CD14-positive monocyte (primary cell): ENCODE results near the gene FAF1. TPM values are rescaled to one million over a fixed set of nuclear protein-coding genes. Genes with fewer than 3 reads are reported as not detected.
A peak's percentile ranks its signal among the peaks of the same experiment; 100 is the strongest.

Experiments used
- DNase-seq, 3 donors: peaks; one replicate each; pipeline ENCODE4 v3.0.0-alpha.2; 2011 to 2022
- H2AFZ ChIP-seq: 2 replicates; pipeline ENCODE4 v1.6.0; 2012; ENCODE audit warnings: mild to moderate bottlenecking, low read depth, low read length, inconsistent platforms; ENCODE audit not compliant: insufficient read depth, poor library complexity, severe bottlenecking
- H3K27ac ChIP-seq, 2 donors: 1 replicate in 1 of 2; 2 replicates in 1 of 2; pipeline ENCODE4 v1.5.1; 2012 to 2013; ENCODE audit warnings: low read length in 2 of 2, control low read depth in 1 of 2, inconsistent platforms in 1 of 2, low read depth in 1 of 2, mild to moderate bottlenecking in 1 of 2
- H3K27me3 ChIP-seq, 2 donors: one replicate each; pipeline versions ENCODE4 v1.6.0 to v1.6.1; 2011 to 2013; ENCODE audit warnings: low read length in 2 of 2; ENCODE audit not compliant: control insufficient read depth in 2 of 2, insufficient read depth in 2 of 2
- H3K36me3 ChIP-seq, 2 donors: replicated peaks in 1 of 2; 1 replicate in 1 of 2; 2 replicates in 1 of 2; pipeline versions ENCODE4 v1.5.1 to v1.6.1; 2012 to 2013; ENCODE audit warnings: low read length in 2 of 2, control low read depth in 1 of 2, inconsistent platforms in 1 of 2, mild to moderate bottlenecking in 1 of 2; ENCODE audit not compliant: insufficient read depth in 2 of 2, control insufficient read depth in 1 of 2
- H3K4me1 ChIP-seq, 2 donors: 1 replicate in 1 of 2; 2 replicates in 1 of 2; pipeline versions ENCODE4 v1.5.1 to v1.6.1; 2012 to 2013; ENCODE audit warnings: low read length in 2 of 2, control low read depth in 1 of 2, inconsistent platforms in 1 of 2, mild to moderate bottlenecking in 1 of 2, moderate library complexity in 1 of 2; ENCODE audit not compliant: insufficient read depth in 2 of 2, control insufficient read depth in 1 of 2
- H3K4me2 ChIP-seq: replicated peaks from 2 replicates; pipeline ENCODE3; 2012; ENCODE audit warnings: low read length, moderate library complexity, mild to moderate bottlenecking; ENCODE audit not compliant: poor library complexity, severe bottlenecking; ENCODE audit errors: extremely low read depth
- H3K4me3 ChIP-seq, 3 experiments: fragments of 200-600 bp in 1 of 3; sonication (generic) in 1 of 3; replicated peaks in 1 of 3; 1 replicate in 2 of 3; 2 replicates in 1 of 3; pipeline ENCODE4 v1.5.1; 2011 to 2013; ENCODE audit warnings: low read length in 3 of 3, mild to moderate bottlenecking in 3 of 3, control low read depth in 2 of 3, low read depth in 2 of 3, inconsistent platforms in 1 of 3, moderate library complexity in 1 of 3
- H3K79me2 ChIP-seq: 2 replicates; pipeline ENCODE4 v1.6.0; 2012; ENCODE audit warnings: mild to moderate bottlenecking, control low read depth, inconsistent platforms, low read length, moderate library complexity; ENCODE audit not compliant: insufficient read depth
- H3K9ac ChIP-seq: 2 replicates; pipeline ENCODE4 v1.6.0; 2017; ENCODE audit warnings: low read length, mild to moderate bottlenecking; ENCODE audit not compliant: insufficient read depth, poor library complexity, severe bottlenecking
- H3K9me3 ChIP-seq, 2 donors: replicated peaks in 1 of 2; 1 replicate in 1 of 2; 2 replicates in 1 of 2; pipeline versions ENCODE4 v1.5.1 to v1.6.1; 2012 to 2013; ENCODE audit warnings: low read length in 2 of 2, control low read depth in 1 of 2; ENCODE audit not compliant: control insufficient read depth in 1 of 2, insufficient read depth in 1 of 2
- H4K20me1 ChIP-seq: 2 replicates; pipeline ENCODE4 v1.6.0; 2012; ENCODE audit warnings: mild to moderate bottlenecking, low read length, control low read depth, moderate library complexity; ENCODE audit not compliant: insufficient read depth
- H3K27ac Mint-ChIP-seq, 7 donors: one replicate each; pipeline ENCODE4 v1.8.0; 2020; ENCODE audit warnings: mild to moderate bottlenecking in 7 of 7, mixed read lengths in 7 of 7, moderate library complexity in 6 of 7, inconsistent platforms in 2 of 7
- H3K27me3 Mint-ChIP-seq, 3 donors: one replicate each; pipeline ENCODE4 v1.8.0; 2021 to 2022; ENCODE audit warnings: low read depth in 3 of 3, mild to moderate bottlenecking in 3 of 3, mixed read lengths in 3 of 3, moderate library complexity in 3 of 3, inconsistent platforms in 1 of 3
- H3K36me3 Mint-ChIP-seq, 2 donors: one replicate each; pipeline ENCODE4 v1.8.0; 2020; ENCODE audit warnings: mixed read lengths in 2 of 2, inconsistent platforms in 1 of 2, mild to moderate bottlenecking in 1 of 2
- H3K4me1 Mint-ChIP-seq: one replicate; pipeline ENCODE4 v1.8.0; 2020; ENCODE audit warnings: mild to moderate bottlenecking, mixed read lengths
- H3K4me3 Mint-ChIP-seq, 2 donors: one replicate each; pipeline ENCODE4 v1.8.0; 2020; ENCODE audit warnings: mild to moderate bottlenecking in 2 of 2, mixed read lengths in 2 of 2, moderate library complexity in 1 of 2
- H3K9me3 Mint-ChIP-seq, 7 donors: one replicate each; pipeline ENCODE4 v1.8.0; 2020 to 2022; ENCODE audit warnings: mixed read lengths in 7 of 7, mild to moderate bottlenecking in 6 of 7, moderate library complexity in 6 of 7, inconsistent platforms in 2 of 7
- WGBS: methylation state at CpG from one replicate; pipeline ENCODE4 v1.1.5; 2013; ENCODE audit warnings: missing lambda C conversion rate; ENCODE audit not compliant: insufficient coverage; 5-methylcytosine and 5-hydroxymethylcytosine counted together
- intact Hi-C, 2 donors: fragments of 100-400 bp; cut with micrococcal nuclease; formaldehyde crosslinking; loops; one replicate each; pipeline versions ENCODE4 v1.15.0 to v1.15.1; 2023
- polyA plus RNA-seq, 3 donors: library from polyadenylated mRNA; depleted of rRNA in 1 of 3; unstranded in 2 of 3; stranded (reverse) in 1 of 3; fragments of 300-500 nt in 2 of 3; fragments of >200 nt in 1 of 3; fragmentation: Illumina TruSeq in 2 of 3; gene quantifications; 1 replicate in 2 of 3; 2 replicates in 1 of 3; pipeline ENCODE4 v1.2.3, GENCODE V29; 2012 to 2021
- TF ChIP-seq, protein P1 (sequence below): fragments of 200-600 bp; IDR thresholded peaks from one replicate; pipeline ENCODE4 v1.8.0; 2022; ENCODE audit warnings: antibody characterized with exemption, mild to moderate bottlenecking

Gene FAF1
- polyA plus RNA-seq, 3 donors: 11.4 to 29.6 (median 16.9) TPM

DNA sequence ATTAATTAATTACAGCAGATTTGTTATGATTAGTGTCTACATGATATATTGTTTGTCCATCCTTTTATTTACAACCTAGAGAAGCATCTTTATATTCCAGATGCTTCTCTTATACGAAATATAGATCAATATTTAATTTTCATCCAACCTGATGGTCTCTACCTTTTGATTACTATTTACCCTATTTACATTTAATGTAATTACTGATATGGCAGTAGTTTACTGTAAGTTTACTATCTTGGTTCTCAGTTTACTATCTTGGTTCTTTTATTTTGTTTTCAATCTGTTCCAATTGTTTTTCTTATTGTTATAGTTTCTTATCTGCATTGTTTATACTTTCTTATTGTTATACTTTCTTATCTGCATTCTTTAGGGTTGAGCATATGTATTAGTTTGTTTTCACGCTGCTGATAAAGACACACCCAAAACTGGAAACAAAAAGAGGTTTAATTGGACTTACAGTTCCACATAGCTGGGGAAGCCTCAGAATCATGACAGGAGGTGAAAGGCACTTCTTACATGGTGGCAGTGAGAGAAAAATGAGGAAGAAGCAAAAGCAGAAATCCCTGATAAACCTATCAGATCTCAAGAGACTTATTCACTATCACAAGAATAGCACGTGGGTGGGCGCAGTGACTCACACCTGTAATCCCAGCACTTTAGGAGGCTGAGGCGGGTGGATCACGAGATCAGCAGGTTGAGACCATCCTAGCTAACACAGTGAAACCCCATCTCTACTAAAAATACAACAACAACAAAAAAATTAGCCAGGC, 28.9 kb downstream of the FAF1 start:
- Mint-ChIP-seq H3K4me3 (no peak overlapping the region), H3K36me3 (peaks cover 10 to 15% of the 10 kb centered on the region in 2 donors)
- no CpG with 5 or more reads among the region's 6 CpGs for whole genome bisulfite sequencing

DNA sequence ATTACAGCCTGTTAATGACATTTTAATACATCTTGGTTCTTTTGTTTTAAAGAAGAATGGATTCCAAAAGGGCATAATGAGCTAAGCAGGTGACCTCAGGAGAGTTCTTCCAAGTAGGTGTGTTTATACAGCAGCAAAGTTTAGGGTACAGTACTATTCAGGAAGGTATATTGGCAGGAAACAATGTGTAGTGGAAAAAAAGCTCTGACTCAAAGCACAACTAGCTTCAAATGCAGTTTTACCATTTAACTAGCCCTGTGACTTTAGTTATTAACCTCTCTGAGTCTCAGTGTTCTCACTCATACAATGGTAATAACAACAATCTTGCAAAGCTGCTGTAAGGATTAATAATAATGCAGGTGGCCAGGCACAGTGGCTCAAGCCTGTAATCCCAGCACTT, 29.9 kb downstream of the FAF1 start:
- H3K9ac ChIP-seq: no peak overlapping the region
- H3K36me3 Mint-ChIP-seq: peaks cover 10 to 16% of the 10 kb centered on the region in 2 donors
- intact Hi-C loops: no loop called here
- no peaks in the 10 kb centered on the region for H3K27me3 ChIP-seq
- no peak overlapping the region for H3K27ac ChIP-seq
- DNase-seq: no peak
- H4K20me1 ChIP-seq: peaks cover 5% of the 10 kb centered on the region
- H3K9me3 ChIP-seq: no peaks in the 10 kb centered on the region
- TF ChIP-seq, protein P1, sequence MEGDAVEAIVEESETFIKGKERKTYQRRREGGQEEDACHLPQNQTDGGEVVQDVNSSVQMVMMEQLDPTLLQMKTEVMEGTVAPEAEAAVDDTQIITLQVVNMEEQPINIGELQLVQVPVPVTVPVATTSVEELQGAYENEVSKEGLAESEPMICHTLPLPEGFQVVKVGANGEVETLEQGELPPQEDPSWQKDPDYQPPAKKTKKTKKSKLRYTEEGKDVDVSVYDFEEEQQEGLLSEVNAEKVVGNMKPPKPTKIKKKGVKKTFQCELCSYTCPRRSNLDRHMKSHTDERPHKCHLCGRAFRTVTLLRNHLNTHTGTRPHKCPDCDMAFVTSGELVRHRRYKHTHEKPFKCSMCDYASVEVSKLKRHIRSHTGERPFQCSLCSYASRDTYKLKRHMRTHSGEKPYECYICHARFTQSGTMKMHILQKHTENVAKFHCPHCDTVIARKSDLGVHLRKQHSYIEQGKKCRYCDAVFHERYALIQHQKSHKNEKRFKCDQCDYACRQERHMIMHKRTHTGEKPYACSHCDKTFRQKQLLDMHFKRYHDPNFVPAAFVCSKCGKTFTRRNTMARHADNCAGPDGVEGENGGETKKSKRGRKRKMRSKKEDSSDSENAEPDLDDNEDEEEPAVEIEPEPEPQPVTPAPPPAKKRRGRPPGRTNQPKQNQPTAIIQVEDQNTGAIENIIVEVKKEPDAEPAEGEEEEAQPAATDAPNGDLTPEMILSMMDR: no peak
- H3K9me3 Mint-ChIP-seq: peaks cover 0 to 10% (median 5%) of the 10 kb centered on the region in 7 donors
- no peak overlapping the region for H3K4me3 ChIP-seq
- peaks cover 58% of the 10 kb centered on the region for H3K79me2 ChIP-seq
- no peaks in the 10 kb centered on the region for H3K27me3 Mint-ChIP-seq
- no peak overlapping the region for H3K4me3 Mint-ChIP-seq
- H3K4me1 ChIP-seq: no peaks in the 10 kb centered on the region
- H3K27ac Mint-ChIP-seq: no peak overlapping the region
- peaks cover 4% of the 10 kb centered on the region for H3K4me1 Mint-ChIP-seq
- no peaks in the 10 kb centered on the region for H3K36me3 ChIP-seq
- H2AFZ ChIP-seq: no peak overlapping the region
- no peak overlapping the region for H3K4me2 ChIP-seq

More for the DNA sequence above, 28.9 kb downstream of the FAF1 start:
- Histone ChIP-seq H2AFZ (no peak overlapping the region), H3K36me3 (no peaks in the 10 kb centered on the region), H3K9ac (no peak overlapping the region), H3K79me2 (peaks cover 58% of the 10 kb centered on the region), H3K27me3 (no peaks in the 10 kb centered on the region), H3K9me3 (no peaks in the 10 kb centered on the region), H3K4me3 (no peak overlapping the region), H4K20me1 (peaks cover under 1% of the 10 kb centered on the region), H3K4me1 (no peaks in the 10 kb centered on the region), H3K4me2 (no peak overlapping the region), H3K27ac (no peak overlapping the region)
- Mint-ChIP-seq H3K27ac (peak overlapping the region in 4 of 7 donors; percentile 2 to 50 (median 22)), H3K9me3 (peaks cover 0 to 11% (median 4%) of the 10 kb centered on the region in 7 donors), H3K27me3 (no peaks in the 10 kb centered on the region), H3K4me1 (peaks cover 4% of the 10 kb centered on the region)
- TF ChIP-seq, protein P1: no peak
- peak; percentile 5 to 31 (median 7) for DNase-seq
- intact Hi-C loops: no loop called here
